Right renal cortex interstitium (tissue), 3 donors: ENCODE data around the gene CCDC9B. TPM values are rescaled to one million over a fixed set of nuclear protein-coding genes. Genes with fewer than 3 reads are reported as not detected.

Experiments used
- DNase-seq, 3 donors: peaks; one replicate each; pipeline ENCODE4 v3.0.0-alpha.2; 2013; ENCODE audit warnings: low read depth in 3 of 3, low spot score in 2 of 3
- polyA plus RNA-seq, 3 donors: library from polyadenylated mRNA; unstranded; fragments of 120-200 nt; gene quantifications; one replicate each; pipeline ENCODE4 v1.2.1, GENCODE V29; 2013; ENCODE audit not compliant: insufficient read length in 3 of 3

Gene CCDC9B
- 1 to 10 TPM; 5.1 to 8.9 (median 8.4) TPM for polyA plus RNA-seq

DNA sequence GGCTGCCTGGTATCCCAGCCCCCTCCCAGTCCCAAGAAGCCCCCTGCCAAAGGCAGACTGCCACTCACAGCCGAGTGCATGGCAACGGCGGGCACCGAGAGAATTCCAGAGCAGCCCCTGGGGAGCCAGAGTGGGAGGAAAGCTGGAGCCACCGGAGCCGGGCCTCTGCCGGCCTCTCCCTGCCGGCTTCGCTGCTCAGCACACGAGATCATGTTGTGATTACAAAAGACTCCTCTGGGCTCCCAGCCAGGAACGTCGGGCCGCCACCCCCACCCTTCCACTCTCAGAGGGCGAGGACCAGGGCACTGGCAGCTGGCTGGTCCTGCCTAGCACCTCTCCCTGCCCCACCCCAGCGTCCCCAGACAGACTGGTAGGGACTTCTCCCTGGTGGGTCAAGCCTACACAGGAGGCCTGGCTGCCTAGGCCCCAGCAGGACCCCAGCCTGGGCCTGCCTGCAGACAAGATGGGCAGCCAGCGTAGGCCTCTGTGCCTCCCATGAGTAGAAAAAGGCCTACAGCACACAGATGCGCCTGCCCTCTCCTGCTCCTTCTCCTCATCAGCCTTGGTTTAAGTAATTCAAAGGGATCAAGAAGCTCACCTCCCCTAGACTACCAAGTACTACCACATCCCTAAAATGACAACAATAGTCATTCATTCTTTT lies at the start of gene CCDC9B:
CCDC9B (minus strand) TSS at position 200 of the 661 bp plus-strand sequence; CDS start at position 80, 120 bp downstream.
- DNase-seq = peak in 1 of 3 donors; percentile 38

DNA sequence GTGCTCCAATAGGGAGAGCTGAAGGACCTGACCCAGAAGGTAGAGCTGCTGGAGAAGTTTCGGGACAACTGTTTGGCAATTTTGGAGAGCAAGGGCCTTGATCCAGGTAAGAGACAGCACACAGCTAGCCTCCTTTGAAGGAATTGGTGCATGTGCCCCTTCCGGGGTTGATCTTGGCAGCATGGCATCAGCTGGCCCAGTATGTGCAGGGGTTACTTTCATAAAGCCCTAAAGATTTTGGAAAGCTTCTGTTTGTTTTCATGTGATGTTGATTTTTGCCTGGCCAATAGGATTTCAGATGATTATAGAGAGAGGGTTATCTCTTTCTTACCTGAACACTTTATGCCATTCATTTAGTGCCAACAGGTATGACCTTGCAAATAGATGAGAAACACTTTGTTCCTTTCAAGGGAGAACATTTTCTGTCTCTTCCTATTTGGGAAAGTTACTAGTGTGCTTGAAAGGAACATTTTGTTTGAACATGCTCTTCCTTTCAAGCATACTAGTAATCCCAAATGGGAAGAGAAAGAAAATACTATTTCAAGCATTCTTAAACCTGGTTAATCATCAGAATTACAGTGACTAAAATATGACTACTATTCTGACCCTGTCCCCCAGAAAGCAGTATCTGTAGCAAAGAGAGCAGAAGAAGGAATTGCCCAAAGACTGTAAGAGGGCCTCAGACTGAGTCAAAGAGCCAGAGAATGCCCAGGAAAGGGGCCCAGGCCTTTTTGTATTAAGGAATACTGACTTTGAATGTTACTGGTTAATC lies 49.3 kb upstream of the CCDC9B start:
- no peak for DNase-seq

GRCh38 chr15:40388941-40389823 lies 48.4 kb upstream of the CCDC9B start:
- DNase-seq = no peak

- DNase-seq = no peak
Observed at GRCh38 chr15:40386480-40386879, 45.7 kb upstream of the CCDC9B start.

- peak; percentile 80 to 89 (median 81) for DNase-seq
Observed at GRCh38 chr15:40382580-40383456, 42.1 kb upstream of the CCDC9B start, which contains the start of gene KNSTRN. TSS of gene KNSTRN (plus strand) at chr15:40382721. CDS start at chr15:40382836, 115 bp downstream.

DNA sequence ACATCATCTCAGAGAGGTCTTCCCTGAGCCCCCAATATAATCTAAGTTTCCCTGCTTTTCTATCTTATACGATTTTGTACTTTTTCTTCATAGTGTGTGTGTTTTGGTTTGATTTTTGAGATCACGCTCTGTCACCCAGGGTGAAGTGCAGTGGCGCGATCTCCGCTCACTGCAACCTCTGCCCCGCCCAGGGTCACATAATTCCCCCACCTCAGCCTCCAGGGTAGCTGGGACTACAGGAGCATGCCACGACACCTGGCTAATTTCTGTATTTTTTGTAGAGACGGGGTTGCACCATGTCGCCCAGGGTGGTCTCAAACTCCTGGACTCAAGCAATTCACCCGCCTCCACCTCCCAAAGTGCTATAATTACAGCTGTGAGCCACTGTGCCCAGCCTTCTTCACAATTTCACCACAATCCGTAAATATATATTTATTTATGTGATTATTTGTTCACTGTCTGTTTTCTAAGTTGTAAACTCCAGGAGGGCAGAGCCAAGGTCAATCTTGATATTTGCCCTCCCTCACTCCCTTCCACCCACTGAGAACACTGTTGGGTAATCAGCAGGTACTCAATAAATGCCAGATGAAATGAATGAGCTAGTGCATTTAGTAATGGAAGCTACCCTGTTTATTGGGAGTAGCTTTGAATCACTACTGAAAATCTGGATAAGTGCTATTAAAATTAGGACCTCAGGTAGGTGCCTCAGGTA lies 41.2 kb upstream of the CCDC9B start:
- DNase-seq = no peak

DNA sequence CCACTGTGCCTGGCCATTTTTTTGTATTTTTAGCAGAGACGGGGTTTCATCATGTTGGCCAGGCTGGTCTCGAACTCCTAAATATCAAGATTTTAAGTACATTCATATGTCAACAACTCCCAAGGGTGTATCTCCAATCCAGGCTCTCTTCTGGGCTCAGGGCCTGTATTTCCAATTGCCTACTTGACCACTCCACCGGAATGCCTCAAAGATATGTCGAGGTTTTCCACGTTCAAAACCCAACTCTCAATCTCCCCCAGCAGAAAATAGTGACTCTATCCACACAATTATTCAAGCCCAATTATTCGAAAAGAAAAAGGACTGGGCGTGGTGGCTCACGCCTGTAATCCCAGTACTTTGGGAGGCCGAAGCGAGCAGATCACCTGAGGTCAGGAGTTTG lies 39.9 kb upstream of the CCDC9B start:
- DNase-seq = no peak

- no peak for DNase-seq
Observed at GRCh38 chr15:40379853-40380252, 39.1 kb upstream of the CCDC9B start.

DNA sequence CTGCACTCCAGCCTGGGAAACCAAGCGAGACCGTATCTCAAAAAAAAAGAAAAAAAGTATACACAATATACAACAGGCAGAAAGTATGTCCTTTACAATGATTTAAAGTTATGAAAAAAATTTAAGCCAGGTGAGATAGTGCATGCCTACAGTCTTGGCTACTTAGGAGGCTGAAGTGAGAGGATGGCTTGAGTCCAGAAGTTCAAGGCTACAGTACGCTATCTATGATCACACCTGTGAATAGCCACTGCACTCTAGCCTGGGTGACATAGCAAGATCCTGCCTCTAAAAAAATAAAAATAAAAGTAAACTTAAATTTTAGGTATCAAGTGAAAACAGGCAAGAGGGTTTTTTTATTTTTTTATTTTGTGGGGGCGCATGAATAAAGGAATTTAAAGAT lies 38.6 kb upstream of the CCDC9B start:
- no peak for DNase-seq

DNA sequence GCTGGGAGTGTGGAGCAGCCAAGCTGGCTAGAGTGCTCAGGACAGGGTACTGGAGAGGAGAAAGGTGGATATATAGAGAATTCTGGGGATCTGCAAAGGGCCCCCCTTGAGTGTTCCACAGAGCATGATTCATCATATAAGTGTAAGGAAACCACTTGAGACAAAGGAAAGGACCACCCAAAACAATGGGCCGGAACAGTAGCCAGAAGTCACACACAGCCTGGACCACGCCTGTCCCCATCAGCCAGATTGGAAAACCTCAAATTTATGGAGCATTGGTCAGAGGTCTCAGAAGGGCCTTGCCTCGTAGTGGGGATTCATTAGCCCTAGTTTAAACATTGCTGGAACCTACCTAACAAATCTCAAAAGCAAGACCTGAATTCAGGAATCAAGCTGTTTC lies 36.9 kb upstream of the CCDC9B start:
- no peak for DNase-seq

DNA sequence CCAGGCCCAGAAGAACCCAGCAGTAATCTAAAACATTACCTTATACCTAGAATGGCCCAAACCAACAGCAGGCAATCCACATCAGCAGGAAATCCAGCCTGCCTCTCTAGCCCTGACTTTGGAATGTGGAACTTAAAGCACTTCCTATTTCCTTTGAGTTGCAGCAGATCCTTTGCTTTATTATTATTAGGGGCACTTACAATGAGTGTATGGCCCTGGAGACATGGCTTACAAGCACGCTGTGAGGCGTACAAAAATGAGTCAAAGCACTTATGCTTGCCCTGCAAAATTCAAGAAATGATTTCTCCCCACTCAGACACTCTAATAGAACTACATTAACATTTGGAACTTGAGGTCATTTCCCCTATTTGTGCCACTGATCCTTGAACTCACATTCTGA lies 32.2 kb upstream of the CCDC9B start:
- no peak for DNase-seq

GRCh38 chr15:40369971-40370370 lies 29.2 kb upstream of the CCDC9B start:
- DNase-seq = no peak

DNA sequence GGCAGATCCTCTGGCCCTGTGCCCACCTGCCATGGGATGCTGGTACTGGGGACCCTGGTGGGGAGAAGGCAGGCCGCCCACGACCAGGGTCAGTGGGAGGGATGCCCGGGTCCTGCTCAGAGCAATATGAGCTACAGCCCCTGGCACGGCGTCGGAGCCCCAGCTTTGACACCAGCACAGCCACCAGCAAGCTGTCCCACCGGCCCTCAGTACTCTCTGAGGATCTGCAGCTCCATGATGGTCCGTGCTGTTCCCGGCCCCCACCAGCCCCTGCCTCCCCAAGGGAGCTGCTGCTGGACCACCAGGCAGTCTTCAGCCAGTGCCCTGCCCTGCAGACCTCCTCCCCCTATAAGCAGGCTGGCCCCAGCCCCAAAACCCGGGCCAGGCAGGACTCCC lies 28.7 kb upstream of the CCDC9B start:
- no peak for DNase-seq

- no peak for DNase-seq
Observed at GRCh38 chr15:40368719-40369473, 28.2 kb upstream of the CCDC9B start.

GRCh38 chr15:40367686-40368611 lies 27.2 kb upstream of the CCDC9B start:
- peak; percentile 53 to 79 (median 63) for DNase-seq

DNA sequence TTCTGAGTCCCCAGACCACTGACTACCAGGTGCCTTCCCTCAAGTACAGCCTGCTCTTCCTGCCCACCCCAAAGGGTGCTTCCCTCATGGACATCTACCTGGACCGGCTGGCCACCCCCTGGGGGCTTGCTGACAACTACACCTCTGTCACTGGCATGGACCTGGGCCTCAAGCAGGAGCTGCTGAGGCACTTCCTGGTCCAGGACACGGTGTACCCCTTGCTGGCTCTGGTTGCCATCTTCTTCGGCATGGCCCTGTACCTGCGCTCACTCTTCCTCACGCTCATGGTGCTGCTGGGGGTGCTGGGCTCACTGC lies 26.6 kb upstream of the CCDC9B start:
- no peak for DNase-seq

GRCh38 chr15:40366457-40367370 lies 26.0 kb upstream of the CCDC9B start:
- DNase-seq = no peak
